GM18499 (cell line): Measurements from ENCODE around the gene HADH.
A peak's percentile ranks its signal among the peaks of the same experiment; 100 is the strongest.
"Not testable (repeated sequence)": the region's sequence is repeated elsewhere in the genome, so short reads cannot be mapped to it uniquely, and the experiment has no call there.

ENCODE experiments used
- ATAC-seq: cut with Tn5 transposase; IDR thresholded peaks from one replicate; pipeline ENCODE4 v1.9.1; 2021; ENCODE audit warnings: moderate number of reproducible peaks; ENCODE audit not compliant: insufficient read depth, unreplicated experiment

The HADH gene

GRCh38 chr4:107989537-107990386, at the start of gene HADH:
HADH (plus strand) TSS chr4:107989889; CDS start chr4:107989933, 44 bp downstream.
- ATAC-seq = peak; percentile 77

- ATAC-seq = no peak
Observed at GRCh38 chr4:107945809-107946208, 43.9 kb upstream of the HADH start.

- ATAC-seq = no peak
Observed at GRCh38 chr4:107950746-107951540, 38.7 kb upstream of the HADH start.

GRCh38 chr4:107951551-107951950, 38.1 kb upstream of the HADH start:
- no peak for ATAC-seq

- ATAC-seq = no peak
Observed at GRCh38 chr4:107956011-107956410, 33.7 kb upstream of the HADH start.

- no peak for ATAC-seq
Observed at GRCh38 chr4:107966903-107967302, 22.8 kb upstream of the HADH start.

GRCh38 chr4:107967519-107967918, 22.2 kb upstream of the HADH start:
- ATAC-seq = not testable (repeated sequence)

GRCh38 chr4:107967921-107968320, 21.8 kb upstream of the HADH start:
- ATAC-seq = not testable (repeated sequence)

- ATAC-seq = no peak
Observed at GRCh38 chr4:107970063-107970798, 19.5 kb upstream of the HADH start.

GRCh38 chr4:107972605-107973004, 17.1 kb upstream of the HADH start:
- no peak for ATAC-seq

GRCh38 chr4:107974523-107974922, 15.2 kb upstream of the HADH start:
- ATAC-seq = no peak

- no peak for ATAC-seq
Observed at GRCh38 chr4:107977482-107977881, 12.2 kb upstream of the HADH start.

GRCh38 chr4:107977966-107978705, 11.6 kb upstream of the HADH start:
- no peak for ATAC-seq

GRCh38 chr4:107978716-107979451, 10.8 kb upstream of the HADH start:
- ATAC-seq = no peak

- ATAC-seq = no peak
Observed at GRCh38 chr4:107987916-107988762, 1.6 kb upstream of the HADH start.

GRCh38 chr4:107988763-107989035, 990 bp upstream of the HADH start:
- ATAC-seq = no peak

GRCh38 chr4:107989162-107989536, 540 bp upstream of the HADH start:
- ATAC-seq = peak; percentile 5

- no peak for ATAC-seq
Observed at GRCh38 chr4:107991945-107992630, 2.4 kb downstream of the HADH start.
